COLO668 (cell line): ENCODE measurements around the gene GAD1.

Experiments
- DNase-seq: peaks from one replicate; lab custom pipeline; 2025; ENCODE audit not compliant: unreplicated experiment; lab: John Stamatoyannopoulos, UW

The GAD1 gene

GRCh38 chr2:170887496-170887895 is 70.8 kb downstream of the GAD1 start:
- DNase-seq, result no peak

GRCh38 chr2:170887896-170888295 is 71.2 kb downstream of the GAD1 start:
- DNase-seq, result no peak

GRCh38 chr2:170891893-170892292 is 75.2 kb downstream of the GAD1 start:
- DNase-seq, result no peak

DNA sequence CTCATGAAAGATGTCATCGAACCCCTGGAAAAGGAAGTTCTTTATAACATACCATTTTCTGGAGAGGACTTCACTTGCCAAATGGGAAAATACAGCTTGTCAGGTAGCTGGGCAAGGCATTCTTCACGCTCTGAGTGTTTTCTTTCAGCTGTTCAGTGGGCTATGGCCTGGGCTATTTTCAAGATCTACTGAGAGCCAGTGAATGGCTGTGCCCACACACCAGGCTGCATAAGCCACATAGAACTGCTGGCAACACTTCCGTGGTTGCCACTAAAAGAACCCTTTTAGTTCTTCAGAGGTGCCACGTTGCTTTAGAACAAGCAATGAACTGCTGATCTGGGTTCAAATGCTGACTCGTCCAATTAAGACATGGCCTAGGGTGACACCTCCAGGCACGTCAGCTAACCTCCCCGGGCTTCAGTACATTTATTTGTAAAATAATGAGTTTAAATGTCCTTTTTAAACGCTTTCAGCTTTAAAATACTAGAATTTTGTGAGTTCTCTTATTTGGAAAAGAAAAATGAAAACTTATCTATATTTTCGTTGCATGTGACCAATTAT is 75.8 kb downstream of the GAD1 start:
- no peak for DNase-seq

DNA sequence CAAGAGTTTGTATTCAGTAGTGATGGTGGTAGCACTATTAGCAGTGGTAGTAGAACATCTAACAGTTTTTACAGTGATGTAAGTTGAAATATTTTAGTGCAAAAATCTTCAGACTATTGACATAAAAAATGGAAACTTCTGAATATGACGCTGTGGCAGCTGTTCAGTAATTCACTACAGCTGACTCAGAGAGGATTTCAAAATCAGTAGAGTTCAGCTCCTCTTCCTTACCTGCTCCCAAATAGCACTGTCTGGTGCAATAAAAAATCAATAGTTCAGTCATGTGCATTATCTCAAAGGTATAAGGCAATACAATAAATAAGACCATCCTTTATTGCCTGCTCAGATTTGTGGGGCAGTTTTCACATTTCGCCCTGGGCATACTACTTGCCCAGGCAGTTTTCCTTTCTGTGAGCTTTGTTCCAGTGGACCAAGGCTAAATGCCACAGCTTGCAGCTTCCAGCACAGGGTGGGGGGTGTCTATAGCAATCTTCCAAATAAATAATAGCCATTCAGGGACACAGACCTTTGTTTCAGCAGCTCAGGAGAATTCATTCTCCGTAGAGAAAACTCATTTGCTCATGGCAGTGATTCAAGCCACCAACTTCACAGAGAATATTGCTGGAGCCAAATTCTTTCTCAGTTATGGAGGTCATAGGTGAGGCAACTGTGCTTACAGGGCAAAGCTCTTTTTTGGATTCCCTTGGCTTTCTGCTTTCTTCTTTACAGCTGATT is 78.5 kb downstream of the GAD1 start:
- DNase-seq, result no peak

GRCh38 chr2:170896622-170897021 is 79.9 kb downstream of the GAD1 start:
- no peak for DNase-seq

GRCh38 chr2:170897108-170897507 is 80.4 kb downstream of the GAD1 start:
- DNase-seq, result no peak

DNA sequence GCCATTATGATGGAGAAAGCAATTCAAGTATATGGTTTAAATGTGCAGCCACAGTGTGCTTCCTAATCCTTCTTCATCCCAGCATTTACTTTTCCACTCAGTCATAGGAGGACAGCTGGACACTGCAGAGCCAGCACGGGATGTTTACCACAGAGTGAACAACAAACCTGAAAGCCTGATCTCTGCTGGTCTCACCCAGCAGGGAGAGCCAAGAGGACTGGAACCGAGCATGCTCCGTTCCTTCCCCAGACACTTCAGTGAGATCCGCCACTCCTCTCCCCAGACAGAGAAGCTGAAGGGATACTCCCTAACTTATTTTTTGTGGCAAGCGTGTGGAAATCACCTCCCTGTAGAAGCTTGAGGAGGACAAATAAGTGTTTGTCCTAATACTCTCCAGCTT is 89.2 kb downstream of the GAD1 start:
- DNase-seq, result no peak
